Right atrium auricular region (tissue), 2 donors: ENCODE measurements around the gene MDM2. TPM values are rescaled to one million over a fixed set of nuclear protein-coding genes. Genes with fewer than 3 reads are reported as not detected.

Experiments
- DNase-seq: peaks from one replicate; pipeline ENCODE4 v3.0.0-alpha.2; 2019; ENCODE audit warnings: low spot score
- H3K27ac ChIP-seq, 2 donors: fragments of 200-600 bp; sonication (generic); 1 replicate in 1 of 2; 2 replicates in 1 of 2; pipeline ENCODE4 v1.5.1; 2016 to 2019
- H3K27me3 ChIP-seq, 2 donors: fragments of 200-600 bp; sonication (generic); one replicate each; pipeline versions ENCODE4 v1.5.1 to v1.6.0; 2017 to 2019
- H3K36me3 ChIP-seq: fragments of 200-600 bp; sonication (generic); one replicate; pipeline ENCODE4 v1.5.1; 2016
- H3K4me1 ChIP-seq, 2 donors: fragments of 200-600 bp; sonication (generic); one replicate each; pipeline versions ENCODE4 v1.5.1 to v1.6.0; 2017 to 2019
- H3K4me3 ChIP-seq, 2 donors: fragments of 200-600 bp; sonication (generic); 1 replicate in 1 of 2; 2 replicates in 1 of 2; pipeline ENCODE4 v1.5.1; 2017 to 2019; ENCODE audit warnings: mild to moderate bottlenecking in 1 of 2, moderate library complexity in 1 of 2
- H3K9me3 ChIP-seq, 2 donors: fragments of 200-600 bp; sonication (generic); one replicate each; pipeline ENCODE4 v1.5.1; 2019
- CTCF ChIP-seq, 2 donors: fragments of 200-600 bp; sonication (generic); IDR thresholded peaks; one replicate each; pipeline ENCODE4 v1.5.1; 2019; ENCODE audit warnings: antibody characterized with exemption in 2 of 2
- total RNA-seq, 2 donors: library from RNA; depleted of rRNA; stranded (reverse); fragments of >200 nt; gene quantifications; one replicate each; pipeline ENCODE4 v1.1.0, GENCODE V29; 2016

MDM2 gene
- total RNA-seq, 2 donors from 2014 or later, result 36.0 to 36.6 TPM

- H3K36me3 ChIP-seq, result peaks cover 81% of the 10 kb centered on the region
- no peaks in the 10 kb centered on the region for H3K27me3 ChIP-seq
- no peak for TF ChIP-seq CTCF (IDR thresholded peaks at IDR 0.05)
- no peak overlapping the region for H3K4me3 ChIP-seq
- no peak for DNase-seq
- peaks cover 0 to 6% of the 10 kb centered on the region in 2 donors for H3K4me1 ChIP-seq
- H3K9me3 ChIP-seq, result no peaks in the 10 kb centered on the region
- H3K27ac ChIP-seq, result no peak overlapping the region
These were observed 16.2 kb downstream of the MDM2 start for GRCh38 chr12:68824131-68824530.

DNA sequence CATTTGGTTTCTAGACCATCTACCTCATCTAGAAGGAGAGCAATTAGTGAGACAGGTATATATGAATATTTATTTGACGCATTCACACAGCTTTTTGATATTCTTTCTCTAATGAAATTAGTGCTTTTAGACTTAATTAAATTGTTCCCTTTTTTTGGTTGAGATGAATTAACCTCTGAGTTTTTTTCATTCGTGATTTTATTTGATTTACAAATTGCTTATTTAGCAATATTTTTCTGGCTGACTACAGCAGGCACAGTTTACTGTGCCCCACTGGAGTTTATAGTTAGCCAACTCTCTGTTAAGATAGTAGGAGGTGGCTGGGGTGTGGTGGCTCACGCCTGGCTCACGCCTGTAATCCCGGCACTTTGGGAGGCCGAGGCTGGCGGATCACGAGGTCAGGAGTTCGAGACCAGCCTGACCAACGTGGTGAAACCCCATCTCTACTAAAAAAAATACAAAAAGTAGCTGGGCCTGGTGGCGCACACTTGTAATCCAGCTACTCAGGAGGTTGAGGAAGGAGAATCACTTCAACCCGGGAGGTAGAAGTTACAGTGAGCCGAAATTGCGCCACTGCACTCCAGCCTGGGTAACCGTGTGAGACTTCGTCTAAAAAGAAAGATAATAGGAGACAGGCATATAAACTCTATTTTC, 16.7 kb downstream of the MDM2 start:
- TF ChIP-seq CTCF (IDR thresholded peaks at IDR 0.05), result no peak
- H3K4me1 ChIP-seq, result peaks cover 0 to 6% of the 10 kb centered on the region in 2 donors
- no peak overlapping the region for H3K27ac ChIP-seq
- no peak for DNase-seq
- no peaks in the 10 kb centered on the region for H3K27me3 ChIP-seq
- H3K36me3 ChIP-seq, result peaks cover 77% of the 10 kb centered on the region
- H3K4me3 ChIP-seq, result no peak overlapping the region
- no peaks in the 10 kb centered on the region for H3K9me3 ChIP-seq

DNA sequence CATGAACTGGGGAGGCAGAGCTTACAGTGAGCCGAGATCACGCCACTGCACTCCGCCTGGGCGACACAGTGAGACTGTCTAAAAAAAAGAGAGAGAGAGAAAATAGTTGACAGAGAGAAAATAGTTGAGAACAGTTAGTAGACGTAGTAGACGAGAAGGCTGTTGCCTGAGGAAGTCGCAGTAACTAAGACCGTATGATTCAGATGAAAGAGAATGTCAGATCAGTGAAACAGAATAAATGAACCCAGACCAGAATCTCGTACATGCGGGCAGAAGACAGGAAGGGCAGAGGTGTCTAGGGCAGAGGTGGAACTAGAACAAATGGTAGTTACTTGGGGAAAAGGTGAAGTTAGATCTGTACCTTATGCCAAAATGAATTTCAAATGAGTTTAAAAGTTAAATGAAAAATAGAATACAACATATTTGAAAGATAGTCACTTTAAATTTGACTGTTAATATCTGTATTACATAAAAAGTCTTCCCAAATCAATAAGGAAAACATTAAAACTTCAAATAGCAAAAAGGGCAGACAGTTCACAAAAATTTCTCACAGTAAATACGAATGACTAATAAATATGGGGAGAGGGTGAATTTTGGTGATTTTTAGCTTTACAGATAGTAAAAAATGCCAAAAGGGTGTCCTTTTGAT, 17.7 kb downstream of the MDM2 start:
- Histone ChIP-seq H3K36me3 (peaks cover 73% of the 10 kb centered on the region), H3K9me3 (no peaks in the 10 kb centered on the region), H3K27ac (no peak overlapping the region), H3K4me1 (peaks cover 0 to 6% of the 10 kb centered on the region in 2 donors), H3K27me3 (no peaks in the 10 kb centered on the region), H3K4me3 (no peak overlapping the region)
- no peak for TF ChIP-seq CTCF (IDR thresholded peaks at IDR 0.05)
- DNase-seq, result no peak

DNA sequence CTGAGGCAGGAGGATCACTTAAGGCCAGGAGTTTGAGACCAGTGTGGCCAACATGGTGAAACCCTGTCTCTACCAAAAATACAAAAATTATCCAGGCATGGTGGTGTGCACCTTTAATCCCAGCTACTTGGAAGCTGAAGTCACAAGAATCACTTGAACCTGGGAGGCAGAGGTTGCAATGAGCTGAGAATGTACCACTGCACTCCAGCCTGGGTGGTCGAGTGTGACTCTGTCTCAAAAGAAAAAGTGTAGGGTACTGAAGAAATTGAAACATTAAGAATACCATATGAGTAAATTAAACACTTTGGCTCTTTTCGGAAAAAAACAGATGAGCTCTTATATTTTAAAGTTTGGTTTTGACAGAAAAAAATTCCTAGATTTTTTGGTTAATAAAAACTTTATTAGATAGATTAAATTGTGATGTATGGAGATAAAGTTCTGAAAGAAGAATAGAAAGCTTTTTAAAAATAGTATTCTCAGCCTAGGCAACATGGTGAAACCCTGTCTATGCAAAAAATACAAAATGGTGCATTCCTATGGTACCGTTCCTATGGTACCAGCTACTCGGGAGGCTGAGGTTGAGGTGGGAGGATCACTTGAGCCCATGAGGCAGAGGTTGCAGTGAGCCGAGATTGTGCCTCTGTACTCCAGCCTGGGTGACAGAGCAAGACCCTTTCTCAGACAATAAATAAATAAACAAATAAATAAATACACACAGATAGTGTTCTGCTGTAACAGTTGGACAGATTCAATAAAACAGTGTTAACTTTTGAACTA, 20.1 kb downstream of the MDM2 start:
- Histone ChIP-seq H3K4me3 (no peak overlapping the region), H3K9me3 (no peaks in the 10 kb centered on the region), H3K27me3 (no peaks in the 10 kb centered on the region), H3K27ac (no peak overlapping the region), H3K36me3 (peaks cover 70% of the 10 kb centered on the region), H3K4me1 (peaks cover 0 to 6% of the 10 kb centered on the region in 2 donors)
- no peak for DNase-seq
- TF ChIP-seq CTCF (IDR thresholded peaks at IDR 0.05), result no peak

GRCh38 chr12:68828672-68829068, 20.7 kb downstream of the MDM2 start:
- no peak for TF ChIP-seq CTCF (IDR thresholded peaks at IDR 0.05)
- Histone ChIP-seq H3K4me1 (peaks cover 0 to 2% of the 10 kb centered on the region in 2 donors), H3K4me3 (no peak overlapping the region), H3K9me3 (no peaks in the 10 kb centered on the region), H3K36me3 (peaks cover 68% of the 10 kb centered on the region), H3K27me3 (no peaks in the 10 kb centered on the region), H3K27ac (no peak overlapping the region)
- DNase-seq, result no peak
